Lower leg skin (tissue), 3 donors: Measurements from ENCODE around the gene C1QL3.

ENCODE experiments used
- POLR2A ChIP-seq, 2 donors: fragments of 450-650 bp; IDR thresholded peaks; one replicate each; pipeline ENCODE4 v1.6.1; 2016 to 2017; ENCODE audit warnings: antibody characterized with exemption in 2 of 2, mild to moderate bottlenecking in 1 of 2, moderate library complexity in 1 of 2
- TF ChIP-seq, protein P1 (sequence below), 3 donors: fragments of 450-650 bp; IDR thresholded peaks; one replicate each; pipeline ENCODE4 v1.5.1; 2016; ENCODE audit warnings: antibody characterized with exemption in 3 of 3, mild to moderate bottlenecking in 3 of 3, moderate library complexity in 2 of 3

DNA sequence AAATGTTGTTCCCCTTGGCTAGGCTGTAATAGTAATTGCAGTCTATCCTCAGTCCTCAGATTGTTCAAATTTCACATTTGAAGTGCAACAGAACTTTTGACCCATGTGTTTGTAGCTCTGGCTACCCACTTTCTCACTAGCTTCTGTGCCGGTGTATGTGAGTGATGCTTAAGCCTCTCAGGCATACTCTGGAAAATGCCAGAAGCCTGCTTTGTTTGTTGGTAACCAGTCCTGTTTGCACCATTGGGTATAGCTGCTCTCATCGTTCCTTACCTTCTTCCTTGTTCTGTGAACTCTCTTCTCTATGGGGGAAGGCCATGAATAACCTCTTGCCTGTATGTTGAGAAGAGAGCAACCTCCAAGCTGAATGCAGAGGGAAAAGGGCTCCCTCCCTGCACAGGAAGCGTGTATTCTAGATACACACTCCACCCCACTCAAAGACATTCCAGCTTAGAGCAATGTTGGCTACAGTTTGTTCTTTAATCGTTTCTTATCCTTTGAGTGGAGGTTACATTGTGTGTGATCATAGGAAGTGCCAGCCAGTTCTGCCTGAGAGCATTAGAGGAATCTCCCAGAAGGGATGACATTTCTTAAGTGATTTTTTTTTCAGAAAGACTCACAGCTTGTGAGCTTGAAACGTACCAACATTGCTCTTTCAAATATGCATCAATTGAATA, 40.5 kb downstream of the C1QL3 start:
- TF ChIP-seq, protein P1, sequence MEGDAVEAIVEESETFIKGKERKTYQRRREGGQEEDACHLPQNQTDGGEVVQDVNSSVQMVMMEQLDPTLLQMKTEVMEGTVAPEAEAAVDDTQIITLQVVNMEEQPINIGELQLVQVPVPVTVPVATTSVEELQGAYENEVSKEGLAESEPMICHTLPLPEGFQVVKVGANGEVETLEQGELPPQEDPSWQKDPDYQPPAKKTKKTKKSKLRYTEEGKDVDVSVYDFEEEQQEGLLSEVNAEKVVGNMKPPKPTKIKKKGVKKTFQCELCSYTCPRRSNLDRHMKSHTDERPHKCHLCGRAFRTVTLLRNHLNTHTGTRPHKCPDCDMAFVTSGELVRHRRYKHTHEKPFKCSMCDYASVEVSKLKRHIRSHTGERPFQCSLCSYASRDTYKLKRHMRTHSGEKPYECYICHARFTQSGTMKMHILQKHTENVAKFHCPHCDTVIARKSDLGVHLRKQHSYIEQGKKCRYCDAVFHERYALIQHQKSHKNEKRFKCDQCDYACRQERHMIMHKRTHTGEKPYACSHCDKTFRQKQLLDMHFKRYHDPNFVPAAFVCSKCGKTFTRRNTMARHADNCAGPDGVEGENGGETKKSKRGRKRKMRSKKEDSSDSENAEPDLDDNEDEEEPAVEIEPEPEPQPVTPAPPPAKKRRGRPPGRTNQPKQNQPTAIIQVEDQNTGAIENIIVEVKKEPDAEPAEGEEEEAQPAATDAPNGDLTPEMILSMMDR (IDR thresholded peaks at IDR 0.05), result no peak
- no peak for TF ChIP-seq POLR2A (IDR thresholded peaks at IDR 0.05)
